Panc1 (cell line): ENCODE data around the gene MCOLN1. TPM values are rescaled to one million over a fixed set of nuclear protein-coding genes. Genes with fewer than 3 reads are reported as not detected.

Experiments used
- ATAC-seq: fragments of 200-7000 bp; cut with Tn5 transposase; 2 replicates; pipeline ENCODE4 v1.9.1; 2020; ENCODE audit warnings: mild to moderate bottlenecking, moderate library complexity
- BruUV-seq: library from RNA; stranded (reverse); fragments of 400-500 nt; replicated peaks from 2 replicates; lab custom pipeline; 2021; lab: Mats Ljungman, UMichigan
- CTCF ChIA-PET: fragments of 300-600 bp; sonication (Branson Sonifier 250); formaldehyde crosslinking; loops from one replicate; lab custom pipeline; 2022; ENCODE audit warnings: antibody characterized with exemption; lab: Charles Lee
- POLR2A ChIA-PET: fragments of 300-600 bp; sonication (Branson Sonifier 250); formaldehyde crosslinking; loops from one replicate; lab custom pipeline; 2022; ENCODE audit warnings: antibody characterized with exemption; lab: Charles Lee
- DNase-seq: peaks from one replicate; pipeline ENCODE4 v3.0.0-alpha.2; 2010; ENCODE audit warnings: low read depth, low spot score
- H3K27ac ChIP-seq: 2 replicates; pipeline ENCODE4 v1.5.1; 2011; ENCODE audit warnings: mild to moderate bottlenecking, low read length, inconsistent platforms
- H3K27me3 ChIP-seq: fragments of 200-500 bp; sonication (Bioruptor generic); 2 replicates; pipeline ENCODE4 v1.6.0; 2014; ENCODE audit warnings: low read length, inconsistent platforms; ENCODE audit not compliant: control insufficient read depth, insufficient read depth
- H3K36me3 ChIP-seq: fragments of 200-500 bp; sonication (Bioruptor generic); 2 replicates; pipeline ENCODE4 v1.5.1; 2014; ENCODE audit warnings: inconsistent platforms, mild to moderate bottlenecking, low read length, moderate library complexity; ENCODE audit not compliant: control insufficient read depth, insufficient read depth
- H3K4me1 ChIP-seq: 2 replicates; pipeline ENCODE4 v1.5.1; 2011; ENCODE audit warnings: inconsistent platforms, mild to moderate bottlenecking, low read length, moderate library complexity; ENCODE audit not compliant: control insufficient read depth, insufficient read depth
- H3K4me3 ChIP-seq, 2 experiments: 2 replicates each; pipeline ENCODE4 v1.5.1; 2011 to 2012; ENCODE audit warnings: low read depth in 2 of 2, low read length in 2 of 2, mild to moderate bottlenecking in 2 of 2, inconsistent platforms in 1 of 2, moderate library complexity in 1 of 2
- H3K9me3 ChIP-seq: fragments of 200-500 bp; sonication (Bioruptor generic); 2 replicates; pipeline ENCODE4 v1.5.1; 2014; ENCODE audit warnings: low read depth, mild to moderate bottlenecking, inconsistent platforms, low read length, moderate library complexity; ENCODE audit not compliant: control insufficient read depth, insufficient read depth
- POLR2AphosphoS5 ChIP-seq: IDR thresholded peaks from 2 replicates; pipeline ENCODE4 v1.6.1; 2012; ENCODE audit warnings: mild to moderate bottlenecking, low read depth, low read length, moderate library complexity
- SIN3A ChIP-seq: IDR thresholded peaks from 2 replicates; pipeline ENCODE4 v1.6.1; 2012; ENCODE audit warnings: low read depth, mild to moderate bottlenecking, low read length, moderate library complexity, borderline replicate concordance; ENCODE audit not compliant: insufficient read depth
- TCF7L2 ChIP-seq: IDR thresholded peaks from 2 replicates; pipeline ENCODE4 v1.6.1; 2011; ENCODE audit warnings: mild to moderate bottlenecking, low read depth, low read length, inconsistent platforms
- in situ Hi-C: cut with HindIII; loops from 2 replicates; pipeline ENCODE4 v1.10.0; 2016; ENCODE audit warnings: low sequenced_read_pairs, low pct_unique_long_range_greater_than_20kb
- intact Hi-C: fragments of 100-400 bp; cut with micrococcal nuclease; formaldehyde crosslinking; loops from one replicate; pipeline ENCODE4 v1.10.0; 2022; ENCODE audit not compliant: unreplicated experiment
- total RNA-seq: library from RNA; stranded (reverse); gene quantifications from one replicate; pipeline ENCODE4 v1.2.1, GENCODE V29; 2021; ENCODE audit not compliant: unreplicated experiment
- TF ChIP-seq, protein P1 (sequence below): fragments of 450-650 bp; IDR thresholded peaks from 2 replicates; pipeline ENCODE4 v1.5.1; 2017; ENCODE audit warnings: mild to moderate bottlenecking
- TF ChIP-seq, protein P2 (sequence below), 2 experiments: IDR thresholded peaks; 2 replicates each; pipeline ENCODE4 v1.6.1; 2011 to 2012; ENCODE audit warnings: low read depth in 2 of 2, control low read depth in 1 of 2, low read length in 1 of 2, mild to moderate bottlenecking in 1 of 2, moderate library complexity in 1 of 2; ENCODE audit not compliant: insufficient read depth in 1 of 2

MCOLN1 gene
- total RNA-seq, 1 experiment from 2014 or later: 28.0 TPM

DNA sequence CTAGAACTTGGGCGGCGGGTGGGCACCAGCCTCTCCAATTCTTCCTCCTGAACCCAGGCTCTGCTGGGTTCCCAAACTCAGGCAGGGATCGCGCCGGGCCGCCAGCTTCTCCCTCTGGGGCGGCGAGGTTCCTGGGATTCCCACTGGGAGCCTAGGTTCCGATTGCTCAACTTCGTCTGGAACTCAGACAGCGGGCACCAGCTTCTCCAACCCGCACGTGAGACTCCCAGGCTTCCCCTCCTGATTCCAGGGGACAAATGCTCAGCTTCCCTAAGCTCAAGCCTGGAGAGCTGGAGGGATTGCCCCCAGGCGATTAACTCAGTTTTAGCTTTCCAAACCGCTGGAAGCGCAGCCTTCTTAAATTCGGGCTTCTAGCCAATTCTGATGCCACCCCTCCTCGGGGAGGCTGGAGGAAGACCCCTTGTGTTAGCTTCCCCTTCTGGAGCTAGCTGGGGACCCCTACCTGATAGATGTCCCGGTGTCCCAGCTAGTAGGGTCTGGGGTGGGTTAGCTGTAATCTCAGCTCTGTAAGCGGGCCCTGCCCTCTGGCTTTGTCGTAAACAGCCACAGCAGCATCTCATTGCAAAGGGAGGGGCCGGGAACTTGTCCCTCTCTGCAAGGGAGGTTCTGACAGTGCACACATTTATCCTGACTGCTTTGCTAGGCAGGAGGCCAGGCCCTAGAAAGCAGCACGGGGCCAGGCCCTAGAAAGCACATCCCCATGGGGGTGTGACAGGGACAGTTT, 671 bp downstream of the MCOLN1 start:
- Histone ChIP-seq H3K4me3 (peak overlapping the region; percentile 73 to 81), H3K9me3 (no peaks in the 10 kb centered on the region), H3K27ac (peak overlapping the region; percentile 69), H3K27me3 (no peaks in the 10 kb centered on the region), H3K4me1 (no peaks in the 10 kb centered on the region), H3K36me3 (no peaks in the 10 kb centered on the region; the same call in 1 of the 2 replicates)
- intact Hi-C loops: no loop called here
- ChIA-PET POLR2A (no interaction called here), CTCF (interaction anchor here (0.5 to 1.0 kb wide), 2 partner anchors 26 to 1080 kb away, joined by 3 to 4 read pairs; a partner anchor contains a TSS)
- no TSS peak for BruUV-seq
- in situ Hi-C loops: no loop called here
- DNase-seq (no peak), ATAC-seq (peak; percentile 25; the same call in 1 of the 2 replicates)
- TF ChIP-seq, protein P1, sequence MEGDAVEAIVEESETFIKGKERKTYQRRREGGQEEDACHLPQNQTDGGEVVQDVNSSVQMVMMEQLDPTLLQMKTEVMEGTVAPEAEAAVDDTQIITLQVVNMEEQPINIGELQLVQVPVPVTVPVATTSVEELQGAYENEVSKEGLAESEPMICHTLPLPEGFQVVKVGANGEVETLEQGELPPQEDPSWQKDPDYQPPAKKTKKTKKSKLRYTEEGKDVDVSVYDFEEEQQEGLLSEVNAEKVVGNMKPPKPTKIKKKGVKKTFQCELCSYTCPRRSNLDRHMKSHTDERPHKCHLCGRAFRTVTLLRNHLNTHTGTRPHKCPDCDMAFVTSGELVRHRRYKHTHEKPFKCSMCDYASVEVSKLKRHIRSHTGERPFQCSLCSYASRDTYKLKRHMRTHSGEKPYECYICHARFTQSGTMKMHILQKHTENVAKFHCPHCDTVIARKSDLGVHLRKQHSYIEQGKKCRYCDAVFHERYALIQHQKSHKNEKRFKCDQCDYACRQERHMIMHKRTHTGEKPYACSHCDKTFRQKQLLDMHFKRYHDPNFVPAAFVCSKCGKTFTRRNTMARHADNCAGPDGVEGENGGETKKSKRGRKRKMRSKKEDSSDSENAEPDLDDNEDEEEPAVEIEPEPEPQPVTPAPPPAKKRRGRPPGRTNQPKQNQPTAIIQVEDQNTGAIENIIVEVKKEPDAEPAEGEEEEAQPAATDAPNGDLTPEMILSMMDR: no peak
- TF ChIP-seq, protein P2, sequence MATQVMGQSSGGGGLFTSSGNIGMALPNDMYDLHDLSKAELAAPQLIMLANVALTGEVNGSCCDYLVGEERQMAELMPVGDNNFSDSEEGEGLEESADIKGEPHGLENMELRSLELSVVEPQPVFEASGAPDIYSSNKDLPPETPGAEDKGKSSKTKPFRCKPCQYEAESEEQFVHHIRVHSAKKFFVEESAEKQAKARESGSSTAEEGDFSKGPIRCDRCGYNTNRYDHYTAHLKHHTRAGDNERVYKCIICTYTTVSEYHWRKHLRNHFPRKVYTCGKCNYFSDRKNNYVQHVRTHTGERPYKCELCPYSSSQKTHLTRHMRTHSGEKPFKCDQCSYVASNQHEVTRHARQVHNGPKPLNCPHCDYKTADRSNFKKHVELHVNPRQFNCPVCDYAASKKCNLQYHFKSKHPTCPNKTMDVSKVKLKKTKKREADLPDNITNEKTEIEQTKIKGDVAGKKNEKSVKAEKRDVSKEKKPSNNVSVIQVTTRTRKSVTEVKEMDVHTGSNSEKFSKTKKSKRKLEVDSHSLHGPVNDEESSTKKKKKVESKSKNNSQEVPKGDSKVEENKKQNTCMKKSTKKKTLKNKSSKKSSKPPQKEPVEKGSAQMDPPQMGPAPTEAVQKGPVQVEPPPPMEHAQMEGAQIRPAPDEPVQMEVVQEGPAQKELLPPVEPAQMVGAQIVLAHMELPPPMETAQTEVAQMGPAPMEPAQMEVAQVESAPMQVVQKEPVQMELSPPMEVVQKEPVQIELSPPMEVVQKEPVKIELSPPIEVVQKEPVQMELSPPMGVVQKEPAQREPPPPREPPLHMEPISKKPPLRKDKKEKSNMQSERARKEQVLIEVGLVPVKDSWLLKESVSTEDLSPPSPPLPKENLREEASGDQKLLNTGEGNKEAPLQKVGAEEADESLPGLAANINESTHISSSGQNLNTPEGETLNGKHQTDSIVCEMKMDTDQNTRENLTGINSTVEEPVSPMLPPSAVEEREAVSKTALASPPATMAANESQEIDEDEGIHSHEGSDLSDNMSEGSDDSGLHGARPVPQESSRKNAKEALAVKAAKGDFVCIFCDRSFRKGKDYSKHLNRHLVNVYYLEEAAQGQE (IDR thresholded peaks at IDR 0.05; ENCODE audit: insufficient read depth in 1 of 2, low read depth in 2 of 2, low read length in 1 of 2): no peak
- TF ChIP-seq SIN3A: no peak
- no peak for TF ChIP-seq TCF7L2
- TF ChIP-seq POLR2AphosphoS5: no peak

DNA sequence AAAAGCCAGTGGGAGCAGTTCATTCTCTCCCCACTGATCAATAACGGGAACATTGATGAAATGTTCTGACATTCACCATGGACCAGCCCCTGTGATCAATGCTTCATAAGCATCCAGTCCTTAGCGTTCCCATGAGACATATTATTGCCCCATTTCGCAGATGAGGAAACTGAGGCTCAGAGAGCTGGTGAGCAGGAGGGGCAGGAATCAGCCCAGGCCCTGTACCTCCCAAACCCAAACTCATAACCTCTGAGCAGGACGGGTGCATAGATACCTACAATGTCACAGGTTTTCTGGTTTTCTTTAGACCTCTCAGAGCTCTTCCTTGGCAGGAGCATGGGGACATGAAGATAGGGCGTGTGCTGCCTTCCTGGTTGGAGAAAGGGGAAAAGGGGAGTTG, 2.1 kb downstream of the MCOLN1 start:
- Histone ChIP-seq H3K27me3 (no peaks in the 10 kb centered on the region), H3K27ac (no peak overlapping the region), H3K9me3 (no peaks in the 10 kb centered on the region), H3K4me1 (no peaks in the 10 kb centered on the region), H3K4me3 (no peak overlapping the region), H3K36me3 (no peaks in the 10 kb centered on the region; the same call in 1 of the 2 replicates)
- in situ Hi-C loops: no loop called here
- ChIA-PET CTCF (no interaction called here), POLR2A (no interaction called here)
- intact Hi-C loops: no loop called here
- DNase-seq: no peak
- no peak for ATAC-seq
- TF ChIP-seq SIN3A: no peak
- TF ChIP-seq, protein P1: no peak
- TF ChIP-seq, protein P2 (IDR thresholded peaks at IDR 0.05; ENCODE audit: insufficient read depth in 1 of 2, low read depth in 2 of 2, low read length in 1 of 2): no peak
- no peak for TF ChIP-seq POLR2AphosphoS5
- TF ChIP-seq TCF7L2: no peak
- TSS peak; percentile 58 for BruUV-seq
